Lower leg skin (tissue), 3 donors: ENCODE data around the gene AIMP1.

ENCODE experiments used
- POLR2A ChIP-seq, 2 donors: fragments of 450-650 bp; IDR thresholded peaks; one replicate each; pipeline ENCODE4 v1.6.1; 2016 to 2017; ENCODE audit warnings: antibody characterized with exemption in 2 of 2, mild to moderate bottlenecking in 1 of 2, moderate library complexity in 1 of 2
- TF ChIP-seq, protein P1 (sequence below), 3 donors: fragments of 450-650 bp; IDR thresholded peaks; one replicate each; pipeline ENCODE4 v1.5.1; 2016; ENCODE audit warnings: antibody characterized with exemption in 3 of 3, mild to moderate bottlenecking in 3 of 3, moderate library complexity in 2 of 3

DNA sequence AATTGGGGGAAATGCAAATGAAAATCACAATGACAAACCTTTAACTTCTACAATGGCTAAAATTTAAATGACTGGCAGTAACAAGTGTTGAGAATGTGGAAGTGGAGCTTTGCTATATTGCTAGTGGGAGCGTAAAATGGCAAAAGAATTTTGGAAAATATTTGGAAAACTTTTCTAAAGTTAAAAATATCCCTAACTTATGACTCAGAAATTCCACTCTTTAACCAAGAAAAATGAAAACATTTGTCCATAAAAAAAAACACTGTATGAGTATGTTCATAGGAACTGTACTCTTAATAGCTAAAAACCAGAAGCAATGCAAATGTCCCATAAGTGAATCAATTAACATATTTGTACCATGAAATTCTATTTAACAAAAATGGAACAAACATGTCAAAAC is 4.0 kb upstream of the AIMP1 start:
- TF ChIP-seq, protein P1, sequence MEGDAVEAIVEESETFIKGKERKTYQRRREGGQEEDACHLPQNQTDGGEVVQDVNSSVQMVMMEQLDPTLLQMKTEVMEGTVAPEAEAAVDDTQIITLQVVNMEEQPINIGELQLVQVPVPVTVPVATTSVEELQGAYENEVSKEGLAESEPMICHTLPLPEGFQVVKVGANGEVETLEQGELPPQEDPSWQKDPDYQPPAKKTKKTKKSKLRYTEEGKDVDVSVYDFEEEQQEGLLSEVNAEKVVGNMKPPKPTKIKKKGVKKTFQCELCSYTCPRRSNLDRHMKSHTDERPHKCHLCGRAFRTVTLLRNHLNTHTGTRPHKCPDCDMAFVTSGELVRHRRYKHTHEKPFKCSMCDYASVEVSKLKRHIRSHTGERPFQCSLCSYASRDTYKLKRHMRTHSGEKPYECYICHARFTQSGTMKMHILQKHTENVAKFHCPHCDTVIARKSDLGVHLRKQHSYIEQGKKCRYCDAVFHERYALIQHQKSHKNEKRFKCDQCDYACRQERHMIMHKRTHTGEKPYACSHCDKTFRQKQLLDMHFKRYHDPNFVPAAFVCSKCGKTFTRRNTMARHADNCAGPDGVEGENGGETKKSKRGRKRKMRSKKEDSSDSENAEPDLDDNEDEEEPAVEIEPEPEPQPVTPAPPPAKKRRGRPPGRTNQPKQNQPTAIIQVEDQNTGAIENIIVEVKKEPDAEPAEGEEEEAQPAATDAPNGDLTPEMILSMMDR (IDR thresholded peaks at IDR 0.05) = no peak
- TF ChIP-seq POLR2A (IDR thresholded peaks at IDR 0.05) = no peak
